Astrocyte of the cerebellum (primary cell): ENCODE measurements around the gene METTL21A.

ENCODE experiments used
- DNase-seq: peaks from one replicate; pipeline ENCODE4 v3.0.0-alpha.2; 2011; ENCODE audit warnings: low read depth
- H3K4me3 ChIP-seq: 2 replicates; pipeline ENCODE4 v1.5.1; 2011; ENCODE audit warnings: mild to moderate bottlenecking, low read depth, low read length, moderate library complexity
- in situ Hi-C: cut with HindIII; loops from 2 replicates; pipeline ENCODE4 v1.10.0; 2017; ENCODE audit warnings: low sequenced_read_pairs
- TF ChIP-seq, protein P1 (sequence below): IDR thresholded peaks from 2 replicates; pipeline ENCODE4 v1.5.1; 2012; ENCODE audit warnings: low read length, low read depth, moderate library complexity, mild to moderate bottlenecking; ENCODE audit errors: missing control alignments

The METTL21A gene

DNA sequence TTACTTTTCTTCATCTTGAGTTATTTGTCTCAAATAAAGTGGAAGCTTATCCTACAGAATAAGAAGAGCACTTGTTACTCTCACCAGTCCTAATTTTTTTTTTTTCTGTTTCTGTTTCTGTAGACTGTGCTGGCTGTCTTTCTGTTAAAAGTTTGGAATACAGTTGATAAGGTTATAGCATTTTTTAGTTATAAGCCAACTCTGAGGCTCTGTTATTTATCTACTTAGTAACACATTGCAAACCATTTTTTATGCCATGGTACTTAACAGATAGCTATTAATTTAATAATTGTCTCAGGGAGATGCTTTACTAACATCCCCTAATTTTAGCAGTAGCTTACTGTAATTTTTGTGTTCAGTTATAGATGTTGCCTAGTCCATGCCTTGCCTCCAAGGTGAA is 57.5 kb downstream of the METTL21A start:
- no peak overlapping the region for H3K4me3 ChIP-seq
- TF ChIP-seq, protein P1, sequence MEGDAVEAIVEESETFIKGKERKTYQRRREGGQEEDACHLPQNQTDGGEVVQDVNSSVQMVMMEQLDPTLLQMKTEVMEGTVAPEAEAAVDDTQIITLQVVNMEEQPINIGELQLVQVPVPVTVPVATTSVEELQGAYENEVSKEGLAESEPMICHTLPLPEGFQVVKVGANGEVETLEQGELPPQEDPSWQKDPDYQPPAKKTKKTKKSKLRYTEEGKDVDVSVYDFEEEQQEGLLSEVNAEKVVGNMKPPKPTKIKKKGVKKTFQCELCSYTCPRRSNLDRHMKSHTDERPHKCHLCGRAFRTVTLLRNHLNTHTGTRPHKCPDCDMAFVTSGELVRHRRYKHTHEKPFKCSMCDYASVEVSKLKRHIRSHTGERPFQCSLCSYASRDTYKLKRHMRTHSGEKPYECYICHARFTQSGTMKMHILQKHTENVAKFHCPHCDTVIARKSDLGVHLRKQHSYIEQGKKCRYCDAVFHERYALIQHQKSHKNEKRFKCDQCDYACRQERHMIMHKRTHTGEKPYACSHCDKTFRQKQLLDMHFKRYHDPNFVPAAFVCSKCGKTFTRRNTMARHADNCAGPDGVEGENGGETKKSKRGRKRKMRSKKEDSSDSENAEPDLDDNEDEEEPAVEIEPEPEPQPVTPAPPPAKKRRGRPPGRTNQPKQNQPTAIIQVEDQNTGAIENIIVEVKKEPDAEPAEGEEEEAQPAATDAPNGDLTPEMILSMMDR = no peak
- in situ Hi-C loops = no loop called here
- DNase-seq = no peak

DNA sequence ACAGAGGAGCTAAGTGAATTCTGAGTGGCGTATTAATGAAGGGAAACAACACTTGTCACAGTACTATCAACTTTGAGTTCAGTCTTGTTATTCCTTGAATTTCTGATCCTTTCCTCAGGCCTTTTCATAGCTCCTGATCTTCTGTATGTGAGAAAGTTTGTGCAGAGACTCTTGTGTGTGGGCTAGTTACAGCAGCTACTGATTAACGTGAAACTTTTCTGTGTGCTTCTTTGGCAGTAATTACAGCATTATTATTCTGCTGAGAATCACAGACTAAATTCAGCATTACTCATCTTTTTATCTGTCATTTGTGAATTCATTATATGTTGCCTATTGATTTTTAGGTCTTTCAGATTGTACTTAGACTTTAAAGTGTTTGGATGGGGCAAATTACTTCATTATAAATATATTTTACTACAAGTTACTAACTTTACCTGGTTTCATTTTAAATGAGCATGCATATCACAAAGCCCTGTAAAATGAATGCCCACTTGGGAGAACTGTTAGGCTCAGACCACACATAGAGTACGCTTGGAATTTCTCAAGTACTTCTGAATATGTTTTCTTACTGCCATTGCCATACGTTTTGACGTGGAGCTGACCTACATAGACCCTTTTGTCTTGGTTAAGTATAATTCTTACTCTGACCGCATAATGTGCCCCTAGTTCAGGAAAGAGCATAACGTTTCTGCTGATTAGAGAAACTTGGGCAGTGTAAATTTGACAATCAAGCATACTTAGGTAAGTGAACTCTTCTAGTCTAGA is 59.3 kb downstream of the METTL21A start:
- in situ Hi-C loops = no loop called here
- DNase-seq = no peak
- no peak overlapping the region for H3K4me3 ChIP-seq
- TF ChIP-seq, protein P1 = no peak
